HEK293T (cell line): ENCODE data around the gene TBL1XR1.

Experiments used
- BHLHE40 ChIP-seq: fragments of 450-650 bp; IDR thresholded peaks from 2 replicates; pipeline ENCODE4 v1.6.1; 2016; ENCODE audit warnings: mild to moderate bottlenecking, moderate library complexity, borderline replicate concordance
- SP1 ChIP-seq: fragments of 450-650 bp; IDR thresholded peaks from 2 replicates; pipeline ENCODE4 v1.6.1; 2017
- ZNF384 ChIP-seq: fragments of 450-650 bp; IDR thresholded peaks from 2 replicates; pipeline ENCODE4 v1.6.1; 2016

DNA sequence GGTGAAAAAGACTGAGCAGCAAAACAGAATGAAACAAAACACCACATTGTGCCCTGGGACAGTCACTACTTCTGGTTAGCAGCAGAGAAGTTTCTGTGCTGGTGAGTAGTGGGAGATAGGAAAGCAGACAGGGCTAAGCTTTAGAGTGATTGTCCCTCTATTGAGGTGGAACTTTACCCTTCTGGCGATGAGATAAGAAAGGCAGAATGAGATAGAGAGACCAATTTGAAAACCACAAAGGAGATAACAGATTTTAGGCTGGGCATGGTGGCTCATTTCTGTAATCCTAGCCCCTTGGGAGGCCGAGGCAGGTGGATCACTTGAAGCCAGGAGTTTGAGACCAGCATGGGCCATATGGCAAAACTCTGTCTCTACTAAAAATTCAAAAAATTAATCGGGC, 208.5 kb downstream of the TBL1XR1 start:
- no peak for TF ChIP-seq SP1
- no peak for TF ChIP-seq BHLHE40
- no peak for TF ChIP-seq ZNF384
